Vagina (tissue), 2 donors: ENCODE data around the gene SLC22A14.

Experiments
- CTCF ChIP-seq, 3 experiments: fragments of 450-650 bp in 2 of 3; fragments of 200-600 bp in 1 of 3; sonication (generic) in 1 of 3; IDR thresholded peaks; one replicate each; pipeline ENCODE4 v1.5.1; 2017 to 2019; ENCODE audit warnings: antibody characterized with exemption in 3 of 3, mild to moderate bottlenecking in 2 of 3, moderate library complexity in 2 of 3
- POLR2A ChIP-seq, 2 donors: fragments of 450-650 bp; IDR thresholded peaks; one replicate each; pipeline ENCODE4 v1.6.1; 2017; ENCODE audit warnings: antibody characterized with exemption in 2 of 2, mild to moderate bottlenecking in 2 of 2, moderate library complexity in 2 of 2
- POLR2AphosphoS5 ChIP-seq, 2 donors: sonication (generic); formaldehyde crosslinking; IDR thresholded peaks; one replicate each; pipeline ENCODE4 v1.9.0; 2017; ENCODE audit warnings: antibody characterized with exemption in 2 of 2, mild to moderate bottlenecking in 2 of 2, low read depth in 1 of 2; ENCODE audit not compliant: insufficient read depth in 1 of 2

- TF ChIP-seq POLR2A (IDR thresholded peaks at IDR 0.05): no peak
- TF ChIP-seq CTCF (IDR thresholded peaks at IDR 0.05): no peak
- TF ChIP-seq POLR2AphosphoS5 (IDR thresholded peaks at IDR 0.05; ENCODE audit: insufficient read depth in 1 of 2, low read depth in 1 of 2): no peak
These were observed 52.3 kb downstream of the SLC22A14 start for GRCh38 chr3:38334142-38335055.
